Amniotic epithelial cell (primary cell): ENCODE results near the gene DDA1.

Experiments used
- DNase-seq: peaks from one replicate; pipeline ENCODE4 v3.0.0-alpha.2; 2010; ENCODE audit warnings: low read depth

The DDA1 gene

GRCh38 chr19:17312189-17313113, 3.1 kb downstream of the DDA1 start:
- DNase-seq: no peak

- DNase-seq: no peak
Observed at GRCh38 chr19:17314007-17314593, 4.7 kb downstream of the DDA1 start.

- no peak for DNase-seq
Observed at GRCh38 chr19:17318966-17319365, 9.6 kb downstream of the DDA1 start.

GRCh38 chr19:17319473-17320238, 10.3 kb downstream of the DDA1 start:
- no peak for DNase-seq

- DNase-seq: no peak
Observed at GRCh38 chr19:17320435-17320834, 11.1 kb downstream of the DDA1 start.

- no peak for DNase-seq
Observed at GRCh38 chr19:17321655-17322489, 12.5 kb downstream of the DDA1 start.

GRCh38 chr19:17322854-17323253, 13.5 kb downstream of the DDA1 start:
- no peak for DNase-seq

GRCh38 chr19:17323300-17323963, 14.1 kb downstream of the DDA1 start:
- DNase-seq: no peak

GRCh38 chr19:17323964-17324332, 14.6 kb downstream of the DDA1 start:
- no peak for DNase-seq

GRCh38 chr19:17324357-17325114, 15.2 kb downstream of the DDA1 start:
- DNase-seq: no peak

GRCh38 chr19:17325133-17325532, 15.8 kb downstream of the DDA1 start:
- DNase-seq: no peak

GRCh38 chr19:17325881-17326594, 16.7 kb downstream of the DDA1 start:
- no peak for DNase-seq

GRCh38 chr19:17326595-17326966, 17.2 kb downstream of the DDA1 start:
- no peak for DNase-seq

- no peak for DNase-seq
Observed at GRCh38 chr19:17327068-17327653, 17.8 kb downstream of the DDA1 start.

GRCh38 chr19:17327654-17328516, 18.5 kb downstream of the DDA1 start:
- peak; percentile 90 for DNase-seq

- no peak for DNase-seq
Observed at GRCh38 chr19:17328517-17329365, 19.4 kb downstream of the DDA1 start.

- DNase-seq: no peak
Observed at GRCh38 chr19:17329366-17330261, 20.3 kb downstream of the DDA1 start.
